Stromal cell of bone marrow (primary cell): Measurements from ENCODE around the gene COG4.
"Not testable (repeated sequence)": the region's sequence is repeated elsewhere in the genome, so short reads cannot be mapped to it uniquely, and the experiment has no call there.

Source experiments
- DNase-seq: peaks from one replicate; pipeline ENCODE4 v3.0.0-alpha.2; 2012; ENCODE audit warnings: low read depth

COG4 gene

DNA sequence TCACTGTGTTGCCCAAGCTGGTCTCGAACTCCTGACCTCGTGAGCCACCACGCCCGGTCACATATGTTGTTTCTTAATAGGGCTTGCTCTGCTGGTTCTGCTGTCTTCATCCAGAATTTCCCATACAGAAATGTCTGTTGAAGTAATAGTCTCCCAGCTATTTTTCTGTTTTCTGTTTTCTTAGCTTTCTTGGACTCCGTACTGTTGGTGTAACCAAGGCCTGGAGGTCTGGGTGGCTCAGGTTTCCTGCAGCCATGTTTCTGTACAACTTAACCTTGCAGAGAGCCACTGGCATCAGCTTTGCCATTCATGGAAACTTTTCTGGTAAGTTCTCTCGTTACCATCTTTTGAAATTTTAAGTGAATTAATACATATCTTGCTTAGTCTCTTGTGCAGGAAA, 3.0 kb upstream of the COG4 start:
- no peak for DNase-seq

DNA sequence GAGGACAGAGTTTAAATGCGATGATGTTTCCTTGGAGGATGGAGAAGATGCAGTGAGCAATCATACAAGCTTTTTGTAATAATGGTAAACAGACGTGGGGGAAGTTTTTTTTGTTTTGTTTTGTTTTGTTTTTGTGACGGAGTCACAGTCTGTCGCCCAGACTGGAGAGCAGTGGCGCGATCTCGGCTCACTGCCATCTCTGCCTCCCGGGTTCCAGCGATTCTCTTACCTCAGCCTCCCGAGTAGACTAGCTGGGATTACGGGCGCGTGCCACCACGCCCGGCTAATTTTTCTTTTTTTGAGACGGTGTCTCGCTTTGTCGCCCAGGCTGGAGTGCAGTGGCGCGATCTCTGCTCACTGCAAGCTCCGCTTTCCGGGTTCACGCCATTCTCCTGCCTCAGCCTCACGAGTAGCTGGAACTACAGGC, 1.1 kb upstream of the COG4 start:
- not testable (repeated sequence) for DNase-seq

DNA sequence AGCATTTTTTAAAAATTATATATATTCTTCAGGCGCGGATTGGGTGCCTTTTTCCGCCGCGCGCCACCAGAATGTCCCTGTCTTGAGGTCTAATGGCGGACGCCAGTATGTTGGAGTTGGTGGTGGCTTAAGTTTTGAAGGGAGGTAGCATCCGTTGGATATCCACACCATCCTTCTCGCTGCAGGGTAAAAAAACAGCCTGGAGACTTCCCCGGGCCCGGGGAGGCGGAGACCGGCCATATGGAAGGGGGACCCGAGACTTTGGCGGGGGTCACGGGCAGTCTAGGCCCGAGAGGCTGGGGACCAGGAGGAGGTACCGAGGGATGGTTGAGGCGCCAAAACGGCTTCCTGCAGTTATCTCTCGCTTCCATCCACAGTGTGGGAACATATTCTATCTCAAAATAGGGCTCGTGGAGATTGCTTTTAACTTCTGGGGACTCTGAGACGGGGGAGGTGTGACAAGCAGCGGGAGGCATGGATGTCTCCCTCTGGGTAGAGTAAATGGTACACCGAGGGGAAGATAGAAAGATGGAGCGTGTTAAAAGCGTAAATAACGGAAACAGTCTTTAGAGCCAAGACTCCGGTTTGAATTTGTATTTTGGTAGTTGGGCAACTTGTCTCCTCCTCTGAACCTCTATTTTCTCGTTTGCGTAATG, 517 bp upstream of the COG4 start, which contains the start of gene SF3B3:
Gene SF3B3, plus strand, starts transcription at position 74 of the 656 bp plus-strand sequence. CDS start 2,841 bp downstream, outside the sequence.
- DNase-seq: peak; percentile 12

DNA sequence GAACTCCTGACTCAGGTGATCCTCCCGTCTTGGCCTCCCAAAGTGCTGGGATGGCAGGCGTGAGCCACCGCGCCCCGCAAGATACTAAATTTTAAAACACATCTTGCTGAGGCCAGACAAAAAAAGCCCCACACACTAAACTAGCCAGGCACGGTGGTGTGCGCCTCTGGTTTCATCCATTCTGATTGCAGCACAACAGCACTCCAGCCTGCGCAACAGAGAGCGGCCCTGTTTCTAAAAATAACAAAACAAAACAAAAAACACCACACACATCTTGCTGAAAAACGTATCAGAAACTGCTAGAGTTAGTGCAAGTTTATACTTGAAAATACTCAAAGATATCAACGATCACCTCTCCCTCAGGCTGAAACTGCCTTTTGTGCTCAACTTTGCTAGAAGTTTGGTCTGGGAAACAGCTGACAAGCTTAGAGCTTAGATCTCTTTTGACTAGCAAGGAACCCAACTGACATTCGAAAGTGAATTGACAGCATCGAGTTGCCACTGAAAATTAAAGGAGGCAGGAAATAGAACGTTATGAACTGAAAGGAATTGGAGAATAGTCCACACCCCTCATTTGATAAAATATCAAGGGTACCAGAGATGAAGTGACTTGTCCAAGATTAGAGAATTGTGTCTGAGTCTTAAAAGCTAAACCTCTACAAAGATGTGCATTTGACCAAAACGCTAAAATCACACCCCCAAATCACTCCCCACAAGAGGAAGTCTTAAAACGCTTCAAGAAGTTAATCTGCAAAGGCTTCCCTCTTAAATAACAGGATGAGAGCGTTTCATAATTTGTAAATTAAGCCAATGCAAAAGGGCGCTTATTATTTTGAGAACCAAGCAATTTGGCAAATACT, 908 bp downstream of the COG4 start:
- no peak for DNase-seq

DNA sequence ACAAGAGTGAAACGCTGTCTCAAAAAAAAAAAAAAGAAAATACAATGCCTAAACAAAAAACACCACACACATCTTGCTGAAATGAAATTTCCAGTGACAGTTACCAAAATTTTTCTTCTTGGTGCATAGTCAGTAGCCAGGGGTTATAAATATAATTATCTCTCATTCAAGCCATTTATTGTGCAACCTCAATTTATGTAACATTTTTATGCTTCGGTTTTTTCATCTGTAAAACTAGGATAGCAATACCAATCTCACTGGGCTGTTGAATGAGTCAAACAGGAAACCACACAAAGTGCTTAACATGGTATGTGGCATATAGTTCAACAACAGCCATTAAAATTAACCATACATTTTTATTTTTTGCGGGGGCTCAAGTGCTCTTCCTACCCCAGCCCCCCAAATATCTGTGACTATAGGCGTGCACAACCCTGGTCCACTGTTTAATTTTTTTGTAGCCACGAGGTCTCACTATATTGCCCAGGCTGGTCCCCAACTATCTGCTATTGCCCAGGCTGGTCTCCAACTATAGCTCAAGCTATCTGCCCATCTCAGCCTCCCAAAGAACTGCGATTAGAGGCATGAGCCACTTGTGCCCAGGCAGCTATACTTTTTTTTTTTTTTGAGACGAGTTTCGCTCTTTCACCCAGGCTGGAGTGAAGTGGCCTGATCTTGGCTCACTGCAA, 2.6 kb downstream of the COG4 start:
- peak; percentile 38 for DNase-seq

DNA sequence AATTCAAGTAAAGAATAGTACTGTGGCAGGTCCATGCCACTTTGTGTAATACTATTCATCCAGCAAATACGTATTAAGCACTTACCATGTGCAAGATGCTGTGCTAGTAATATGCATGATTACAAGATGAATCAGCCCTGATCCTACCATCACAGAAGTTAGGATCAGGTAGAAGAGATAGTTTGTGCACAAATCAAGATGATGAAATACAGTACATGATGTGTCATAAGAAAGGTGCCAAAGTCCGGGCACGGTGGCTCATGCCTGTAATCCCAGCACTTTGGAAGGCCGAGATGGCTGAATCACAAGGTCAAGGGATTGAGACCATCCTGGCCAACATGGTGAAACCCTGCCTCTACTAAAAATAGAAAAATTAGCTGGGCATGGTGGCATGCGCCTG, 10.9 kb downstream of the COG4 start:
- DNase-seq: no peak

DNA sequence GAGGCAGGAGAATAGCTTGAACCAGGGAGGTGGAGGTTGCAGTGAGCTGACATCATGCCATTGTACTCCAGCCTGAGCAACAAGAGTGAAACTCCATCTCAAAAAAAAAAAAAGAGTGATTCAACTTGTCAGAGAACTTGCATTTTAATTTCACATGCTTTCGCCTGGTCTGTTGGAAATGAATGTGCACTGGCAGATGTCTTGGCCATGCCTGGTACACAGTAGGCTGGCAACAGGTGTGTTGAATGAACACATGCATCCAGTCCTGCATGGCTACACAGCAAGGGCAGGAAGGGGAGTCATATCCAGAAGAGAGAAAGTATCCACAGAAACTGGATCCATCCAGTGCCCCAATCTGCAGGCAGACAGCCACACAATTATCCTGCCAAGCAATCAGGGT, 11.5 kb downstream of the COG4 start:
- no peak for DNase-seq

DNA sequence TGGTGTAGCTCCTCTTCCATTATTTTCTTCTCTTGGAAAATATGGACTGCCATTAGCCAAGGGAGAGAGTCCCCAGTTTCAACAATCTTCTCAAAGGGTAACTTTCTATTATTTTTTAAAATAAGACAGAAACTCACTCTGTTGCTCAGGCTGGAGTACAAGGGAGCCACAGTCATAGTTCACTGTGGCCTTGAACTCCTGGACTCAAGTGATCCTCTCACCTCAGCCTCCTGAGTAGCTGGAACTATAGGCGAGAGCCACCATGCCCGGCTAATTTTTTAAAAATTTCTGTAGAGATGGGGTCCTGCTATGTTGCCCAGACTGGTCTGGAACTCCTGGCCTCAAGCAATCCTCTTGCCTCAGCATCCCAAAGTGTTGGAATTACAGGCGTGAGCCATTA, 13.1 kb downstream of the COG4 start:
- no peak for DNase-seq

DNA sequence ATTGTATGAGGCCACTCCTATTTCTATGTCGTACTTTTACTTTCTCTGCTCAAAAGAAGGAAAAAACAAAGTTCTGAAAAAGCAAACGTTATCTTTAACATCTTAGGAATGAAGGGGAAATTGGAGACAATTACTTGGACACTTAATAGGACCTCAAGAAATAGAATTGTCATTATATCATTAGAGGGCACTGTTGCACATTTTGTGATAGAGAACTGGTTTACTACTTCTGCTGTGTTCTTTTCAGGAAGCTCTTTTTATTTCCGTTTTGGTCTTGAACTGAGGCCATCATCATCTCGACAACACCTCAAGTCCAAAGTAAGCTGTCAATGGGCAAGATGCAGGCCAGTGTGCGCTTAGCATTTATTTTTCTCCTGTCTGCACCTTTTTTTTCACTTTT, 14.6 kb downstream of the COG4 start:
- no peak for DNase-seq

DNA sequence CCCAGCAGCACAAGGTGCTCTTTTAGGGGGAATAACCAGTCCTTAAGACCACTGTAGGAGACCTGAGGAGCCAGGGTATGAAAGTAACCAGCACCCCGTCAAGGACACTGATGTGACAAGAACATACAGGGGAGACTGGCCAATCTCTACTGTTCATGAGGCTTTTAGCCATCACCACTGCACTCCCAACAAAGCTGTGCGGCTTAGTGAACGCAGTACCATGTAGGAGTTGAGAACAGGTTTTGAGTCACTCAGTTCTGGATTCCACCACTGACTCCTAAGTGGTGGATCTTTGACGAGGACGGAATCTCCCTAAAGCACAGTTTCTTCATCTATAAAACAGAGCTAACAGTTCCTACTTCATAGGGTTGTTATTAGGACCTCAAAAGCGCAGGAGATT, 26.8 kb downstream of the COG4 start:
- DNase-seq: no peak

DNA sequence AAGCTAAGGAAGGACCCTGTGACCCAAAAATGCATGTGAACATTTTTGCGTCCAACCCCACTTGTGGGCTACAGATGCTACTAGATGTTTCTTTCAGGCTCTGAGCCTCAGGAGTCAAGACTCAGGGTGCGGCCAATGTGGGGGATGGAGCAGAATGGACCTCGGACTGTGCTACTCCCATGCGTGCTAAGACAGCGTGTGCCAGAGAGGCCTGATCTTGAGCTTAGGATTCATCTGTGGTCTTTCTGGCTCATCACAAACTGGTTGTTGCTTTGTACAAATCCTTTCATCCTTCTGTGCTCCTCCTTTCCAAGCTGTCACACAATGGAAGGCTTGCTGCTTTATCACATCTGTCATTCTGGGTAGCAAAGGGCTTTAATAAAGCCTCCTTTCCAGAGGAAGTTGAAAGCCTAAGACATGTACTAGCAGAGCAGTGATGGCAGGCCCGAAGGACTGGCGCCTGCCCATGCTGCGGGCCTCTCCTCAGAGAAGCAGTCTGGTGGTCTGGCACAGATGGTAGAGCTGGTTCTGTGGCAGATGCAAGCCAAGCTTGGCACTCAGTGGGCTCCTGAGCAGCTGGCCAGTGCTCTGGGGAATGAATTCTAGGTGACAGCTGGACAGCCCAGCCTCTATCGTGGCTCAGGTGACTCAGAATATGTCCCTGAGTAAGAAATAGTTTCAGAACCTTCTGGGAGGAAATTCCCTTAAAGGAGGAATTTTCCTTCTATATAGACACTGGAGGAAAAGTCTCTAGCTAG, 27.8 kb downstream of the COG4 start:
- no peak for DNase-seq

DNA sequence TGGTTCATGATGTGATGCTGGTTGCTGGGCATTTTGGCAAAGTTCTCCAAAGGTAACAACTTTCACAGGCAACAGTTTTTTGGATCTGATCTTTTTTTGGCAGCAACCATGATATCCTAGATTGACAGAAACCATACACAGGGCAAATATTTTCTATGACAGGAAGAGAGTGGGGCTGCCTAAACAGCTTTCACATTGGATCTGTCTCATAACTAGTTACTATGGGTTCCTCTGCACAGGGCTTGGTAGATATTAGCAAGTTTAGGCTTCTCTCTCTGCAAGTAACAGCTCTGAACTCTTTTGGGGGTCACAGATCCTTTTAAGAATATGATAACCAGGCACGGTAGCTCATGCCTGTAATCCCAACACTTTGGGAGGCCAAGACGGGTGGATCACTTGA, 28.6 kb downstream of the COG4 start:
- DNase-seq: no peak

DNA sequence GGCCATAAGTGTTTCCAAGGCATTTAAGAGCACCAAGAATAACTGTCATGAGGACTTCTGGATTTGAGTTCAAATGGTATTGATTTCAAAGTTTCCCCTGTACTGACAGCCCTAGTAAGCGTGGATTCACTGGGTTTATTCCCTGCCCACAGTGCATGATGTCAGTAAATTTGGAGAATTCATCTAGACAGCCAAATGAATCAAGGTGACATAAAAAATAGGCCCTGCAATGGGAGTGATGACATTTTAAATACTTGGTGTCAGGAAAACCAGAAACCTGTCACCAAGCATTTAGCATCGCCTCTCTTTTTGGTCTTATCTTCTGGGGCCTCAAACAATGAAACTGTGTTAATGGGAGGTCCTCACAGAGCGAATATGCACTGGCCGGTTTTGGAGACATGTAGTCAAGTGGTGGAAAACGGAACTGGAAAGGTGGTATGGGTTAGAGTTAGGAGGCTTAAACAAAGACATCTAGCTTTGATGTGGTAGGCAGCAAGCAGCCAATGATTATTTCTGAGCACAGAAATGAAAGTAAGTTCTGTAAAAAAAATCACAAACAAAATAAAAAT, 29.1 kb downstream of the COG4 start:
- DNase-seq: no peak

DNA sequence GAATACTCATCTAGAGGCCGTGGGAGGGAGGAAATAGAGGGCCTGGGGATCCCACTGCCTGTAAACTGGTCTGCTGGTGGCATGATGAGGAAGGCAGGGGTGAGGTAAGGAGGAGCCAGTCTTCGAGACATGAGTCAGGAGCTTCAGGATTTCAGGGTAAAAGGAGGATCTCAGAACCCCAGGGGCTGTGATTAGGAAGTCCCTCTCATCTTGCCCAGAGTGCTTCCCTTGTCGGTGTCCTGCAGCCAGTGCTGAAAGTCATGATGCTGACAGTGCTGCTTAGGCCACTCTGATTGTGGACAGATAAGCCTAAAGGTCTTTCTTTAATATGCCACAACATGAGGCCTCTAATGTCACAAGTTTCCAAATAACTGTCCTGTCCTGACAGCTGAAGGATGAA, 29.6 kb downstream of the COG4 start:
- no peak for DNase-seq

DNA sequence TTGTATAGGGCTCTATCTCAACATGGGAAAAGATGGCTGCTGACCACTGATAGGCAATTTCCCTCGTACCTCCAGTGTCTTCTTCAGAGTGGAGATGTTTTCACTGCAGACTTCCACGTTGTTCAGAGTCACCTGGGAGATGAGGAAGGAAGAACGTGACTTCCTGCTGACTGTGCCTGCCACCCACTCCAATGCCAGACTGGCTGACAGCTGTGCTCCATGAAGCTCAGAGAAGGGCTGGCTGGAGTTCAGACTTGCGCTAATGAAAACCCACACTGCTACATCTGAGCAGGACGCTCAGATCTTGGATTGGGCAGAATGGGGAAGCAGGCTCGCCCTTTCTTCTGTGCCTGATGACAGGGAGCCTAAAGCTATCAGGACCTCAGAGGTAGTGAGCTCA, 33.1 kb downstream of the COG4 start:
- no peak for DNase-seq

DNA sequence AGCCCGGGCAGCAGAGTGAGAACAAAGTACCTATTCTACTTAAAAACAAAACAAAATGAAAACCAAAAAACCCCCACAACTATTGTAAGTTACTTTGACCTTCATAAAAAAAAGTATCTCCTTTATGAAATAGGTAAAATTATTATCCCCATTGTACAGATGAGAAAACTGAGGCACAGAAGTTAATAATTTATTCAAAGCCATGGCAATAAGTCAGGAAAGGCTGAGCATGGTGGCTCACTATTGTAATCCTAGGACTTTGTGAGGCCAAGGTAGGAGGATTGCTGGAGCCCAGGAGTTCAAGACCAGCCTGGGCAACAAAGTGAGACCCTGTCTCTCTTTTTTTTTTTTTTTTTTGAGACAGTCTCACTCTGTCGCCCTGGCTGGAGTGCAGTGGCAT, 38.5 kb downstream of the COG4 start:
- DNase-seq: no peak

DNA sequence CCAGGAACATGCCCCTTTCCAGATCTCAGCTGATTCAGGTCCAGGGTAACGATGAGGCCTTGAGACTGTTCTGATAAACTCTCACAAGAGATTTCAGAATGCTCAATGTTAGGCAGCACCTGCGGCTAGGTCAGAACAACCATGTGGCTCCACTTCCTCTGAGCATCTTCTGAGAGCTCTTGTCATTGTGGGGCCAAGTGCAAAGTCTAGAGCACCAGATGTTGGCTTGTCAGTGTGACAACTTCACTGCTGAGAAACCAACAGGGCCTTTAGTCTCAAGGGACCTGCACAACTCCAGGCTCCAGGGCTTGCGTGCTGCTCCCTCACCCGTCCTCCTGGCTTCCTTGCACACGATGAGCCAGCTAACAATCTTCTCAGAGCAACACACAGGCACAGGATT, 39.9 kb downstream of the COG4 start:
- DNase-seq: no peak

DNA sequence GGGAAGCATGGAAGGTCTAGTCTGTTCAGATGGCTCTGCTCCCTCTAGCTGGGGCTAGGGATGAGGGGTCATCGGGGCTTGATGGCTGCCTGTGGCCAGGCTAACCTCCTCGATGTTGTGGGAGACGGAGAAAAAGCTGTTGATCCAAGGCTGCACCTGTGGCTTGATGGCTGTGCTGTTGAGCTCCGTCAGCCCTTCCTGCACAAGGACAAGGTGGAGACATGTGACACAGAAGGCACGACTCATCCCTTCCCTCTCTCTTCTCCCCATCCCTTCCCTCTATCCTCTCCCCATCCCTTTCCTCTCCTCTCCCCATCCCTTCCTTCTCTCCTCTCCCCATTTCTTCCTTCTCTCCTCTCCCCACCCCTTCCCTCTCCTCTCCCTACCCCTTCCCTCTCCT, 40.7 kb downstream of the COG4 start:
- no peak for DNase-seq

DNA sequence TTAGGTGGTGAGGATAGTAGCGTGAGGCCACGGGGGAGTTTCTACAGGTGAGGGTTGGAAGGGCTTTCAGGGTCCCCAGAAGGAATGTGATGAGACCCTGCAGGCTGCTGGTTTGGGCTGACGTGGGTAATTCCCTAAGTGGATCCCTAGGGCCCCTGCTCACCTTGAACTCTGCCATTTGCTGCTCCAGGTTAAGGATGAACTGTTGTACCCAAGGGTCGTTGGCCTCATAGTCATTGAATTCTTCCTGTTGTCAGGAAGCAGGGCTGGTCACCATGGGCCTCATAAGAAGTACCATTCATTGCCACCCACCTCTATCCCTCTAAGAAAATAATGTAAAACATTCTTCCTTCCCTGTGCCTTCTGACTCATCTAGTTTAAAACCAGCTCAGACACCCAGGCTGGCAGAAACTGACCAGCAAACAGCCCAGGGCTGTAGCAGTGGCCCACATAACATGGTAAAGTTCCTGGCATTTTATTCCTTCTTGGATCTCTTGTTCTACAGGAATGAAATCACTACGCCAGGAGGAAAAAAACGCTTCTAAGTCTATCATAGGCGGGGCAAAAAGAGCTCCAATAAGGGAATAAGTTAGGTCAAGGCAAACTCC, 41.3 kb downstream of the COG4 start:
- DNase-seq: peak; percentile 16

DNA sequence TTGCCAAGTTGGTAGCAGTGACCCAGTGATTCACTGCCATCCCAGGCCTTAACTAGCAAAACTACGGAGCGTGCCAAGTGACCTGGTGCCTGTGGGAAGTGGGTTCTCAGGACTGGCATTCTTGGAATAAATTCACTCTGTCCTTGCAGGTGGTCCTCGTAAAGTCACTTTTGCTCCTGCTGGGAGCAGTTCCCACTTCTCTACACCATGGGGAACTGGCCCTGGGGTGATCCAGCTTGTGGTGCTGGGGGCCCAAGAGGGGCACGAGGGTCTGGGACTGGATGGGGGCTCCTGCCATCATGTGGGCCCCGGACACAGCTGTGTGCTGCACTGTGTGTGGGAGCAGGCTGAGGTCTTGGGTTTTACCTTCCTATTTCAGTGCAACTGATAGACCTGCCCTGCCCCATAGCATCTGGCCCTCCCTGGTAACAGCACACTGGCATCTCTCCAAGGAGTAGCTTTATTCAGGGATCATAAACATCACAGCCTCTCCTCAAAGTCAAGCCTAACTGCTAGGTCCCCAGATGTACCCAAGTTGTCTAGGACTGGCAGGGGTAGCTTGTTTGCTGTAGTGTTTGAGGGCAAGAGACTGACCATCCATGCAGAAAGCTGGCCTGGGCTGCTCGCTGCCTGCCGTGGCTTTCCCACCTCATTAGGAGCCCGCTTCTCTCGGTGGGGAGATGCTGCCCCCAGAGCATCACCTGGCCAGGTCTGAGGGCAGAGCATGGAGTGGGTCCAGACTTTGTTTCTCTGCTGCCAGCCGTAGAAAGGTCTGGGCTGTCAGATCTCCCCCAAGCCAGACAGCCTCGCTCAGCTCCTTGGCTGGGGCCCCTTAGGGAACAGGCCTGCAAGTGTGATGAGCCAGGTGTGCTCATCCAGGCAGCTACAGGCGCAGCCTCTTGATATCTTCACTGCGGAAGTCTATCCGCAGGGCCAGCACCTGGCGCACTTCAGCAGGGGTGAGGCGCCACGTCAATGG, 42.9 kb downstream of the COG4 start:
- DNase-seq: no peak
